K562 (cell line): ENCODE data around the gene TULP4. TPM values are rescaled to one million over a fixed set of nuclear protein-coding genes. Genes with fewer than 3 reads are reported as not detected.

Experiments
- CHCHD3 ChIP-seq: fragments of 250-450 bp; sonication (Bioruptor Pico); IDR thresholded peaks from 2 replicates; pipeline ENCODE4 v2.1.2; 2022; ENCODE audit warnings: mild to moderate bottlenecking
- FOSL1 ChIP-seq: fragments of 200-800 bp; sonication (Bioruptor generic); conservative IDR thresholded peaks from 2 replicates; pipeline ENCODE4 v1.6.1; 2016; ENCODE audit warnings: missing genetic modification characterization, missing compliant biosample characterization
- KLF10 ChIP-seq: fragments of 250-450 bp; sonication (Bioruptor Pico); IDR thresholded peaks from 2 replicates; pipeline ENCODE4 v1.6.1; 2021; ENCODE audit warnings: matching md5 sums
- MYC ChIP-seq, 2 experiments: fragments of 250-450 bp in 1 of 2; sonication (Bioruptor Pico) in 1 of 2; IDR thresholded peaks; 2 replicates each; pipeline versions ENCODE4 v1.5.1 to v1.6.1; 2012 to 2021; ENCODE audit warnings: low read depth in 2 of 2, borderline replicate concordance in 1 of 2, improper control_type of control experiment in 1 of 2, low read length in 1 of 2, mild to moderate bottlenecking in 1 of 2, moderate library complexity in 1 of 2
- RBM17 ChIP-seq: fragments of 200-400 bp; formaldehyde crosslinking; IDR thresholded peaks from 2 replicates; pipeline ENCODE4 v1.6.1; 2017; ENCODE audit warnings: low read depth, mild to moderate bottlenecking, low read length, borderline replicate concordance
- SMARCA4 ChIP-seq: fragments of 450-650 bp; IDR thresholded peaks from 2 replicates; pipeline ENCODE4 v1.6.1; 2016
- TAF9B ChIP-seq: fragments of 450-650 bp; IDR thresholded peaks from 2 replicates; pipeline ENCODE4 v1.6.1; 2018; ENCODE audit warnings: mild to moderate bottlenecking; ENCODE audit not compliant: partially characterized antibody
- TBP ChIP-seq: optimal IDR thresholded peaks from 2 replicates; pipeline ENCODE3; 2011; ENCODE audit warnings: low read depth, low read length, improper control_type of control experiment
- ZBED1 ChIP-seq: IDR thresholded peaks from 2 replicates; pipeline ENCODE4 v1.6.1; 2014
- ZBTB12 ChIP-seq: fragments of 250-450 bp; sonication (Bioruptor Pico); IDR thresholded peaks from 2 replicates; pipeline ENCODE4 v1.4.0; 2020
- ZBTB40 ChIP-seq, 2 experiments: fragments of 450-650 bp in 1 of 2; sonication (generic) in 1 of 2; formaldehyde crosslinking in 1 of 2; IDR thresholded peaks; 2 replicates each; pipeline versions ENCODE4 v1.7.1 to v1.9.0; 2016 to 2022; ENCODE audit warnings: inconsistent platforms in 1 of 2, mild to moderate bottlenecking in 1 of 2, missing genetic modification reagents in 1 of 2
- ZBTB9 ChIP-seq: fragments of 450-650 bp; formaldehyde crosslinking; IDR thresholded peaks from 2 replicates; pipeline ENCODE4 v1.4.0; 2020; ENCODE audit warnings: mild to moderate bottlenecking, moderate library complexity
- ZNF584 ChIP-seq: fragments of 200-800 bp; sonication (Bioruptor generic); IDR thresholded peaks from 2 replicates; pipeline ENCODE4 v1.6.1; 2016; ENCODE audit warnings: low read depth, mild to moderate bottlenecking, missing genetic modification characterization, missing compliant biosample characterization
- ZNF586 ChIP-seq: fragments of 450-650 bp; formaldehyde crosslinking; conservative IDR thresholded peaks from 2 replicates; pipeline ENCODE4 v1.4.0; 2020; ENCODE audit warnings: mild to moderate bottlenecking, moderate library complexity
- polyA plus RNA-seq, 8 experiments: library from polyadenylated mRNA; depleted of rRNA in 4 of 8; stranded (reverse) in 5 of 8; unstranded in 3 of 8; fragments of >200 nt; fragmentation: Nextera tagmentation in 2 of 8; fragmentation: Illumina TruSeq in 1 of 8; extraction: Ambion mirVana in 2 of 8; extraction: Trizol in 1 of 8; gene quantifications; 2 replicates each; pipeline versions ENCODE4 v1.2.1 to v1.2.3, GENCODE V29; 2011 to 2014; ENCODE audit warnings: inconsistent platforms in 1 of 8, missing spikeins in 1 of 8
- total RNA-seq, 7 experiments: library from RNA; depleted of rRNA in 6 of 7; stranded (reverse); fragments of >200 nt in 6 of 7; fragmentation: Illumina TruSeq in 2 of 7; extraction: Trizol in 2 of 7; gene quantifications; 2 replicates each; pipeline versions ENCODE4 v1.2.1 to v1.2.3, GENCODE V29; 2011 to 2021; ENCODE audit warnings: low replicate concordance in 1 of 7

The TULP4 gene
- total and polyA plus RNA-seq, 9 of the 15 experiments (the other 6 are each of a cell fraction or from before 2014, with no cell fraction given) = 1.2 to 50.4 (median 11.0) TPM

- peak; percentile 96 for TF ChIP-seq ZBTB12
- peak; percentile 64 for TF ChIP-seq TBP
- no peak for TF ChIP-seq RBM17
- peak; percentile 87 for TF ChIP-seq ZBTB9
- TF ChIP-seq ZNF586 = no peak
- TF ChIP-seq ZNF584 (CRISPR knock-in tag) = 0 out of 2 replicates have a peak, but pooled peaks have one; percentile 46
- no peak for TF ChIP-seq TAF9B
- TF ChIP-seq CHCHD3 = no peak
- peak; percentile 58; the same call in 1 of the 2 replicates for TF ChIP-seq ZBTB40 (IDR thresholded peaks at IDR 0.05)
- no peak for TF ChIP-seq ZBTB40 (CRISPR knock-in tag; IDR thresholded peaks at IDR 0.05)
- TF ChIP-seq MYC (IDR thresholded peaks at IDR 0.05; ENCODE audit: low read depth, low read length) = peak; percentile 95
- no peak for TF ChIP-seq MYC (CRISPR knock-in tag; IDR thresholded peaks at IDR 0.05; ENCODE audit: borderline replicate concordance, low read depth)
- TF ChIP-seq ZBED1 = peak; percentile 74; the same call in 1 of the 2 replicates
- no peak for TF ChIP-seq SMARCA4
- no peak for TF ChIP-seq KLF10 (CRISPR knock-in tag)
- TF ChIP-seq FOSL1 (tag) = peak; percentile 51; the same call in 1 of the 2 replicates
These were observed 247.9 kb downstream of the TULP4 start, which contains the start of gene TMEM181 (continued) for GRCh38 chr6:158559895-158560835.
